T-helper 17 cell (primary cell): Measurements from ENCODE around the gene BIRC3. TPM values are rescaled to one million over a fixed set of nuclear protein-coding genes. Genes with fewer than 3 reads are reported as not detected.

Experiments
- ATAC-seq: fragments of 150-1000 bp; cut with Tn5 transposase; 2 replicates; pipeline ENCODE4 v1.10.0; 2021; ENCODE audit warnings: mild to moderate bottlenecking, moderate library complexity
- DNase-seq, 3 donors: peaks; one replicate each; pipeline versions ENCODE4 v3.0.0 to v3.0.0-alpha.2; 2020 to 2021
- H3K9me3 ChIP-seq: one replicate; pipeline ENCODE4 v1.7.0; 2013; ENCODE audit warnings: low read length, mild to moderate bottlenecking; ENCODE audit not compliant: control insufficient read depth, poor library complexity, severe bottlenecking
- H3K27ac Mint-ChIP-seq: one replicate; pipeline ENCODE4 v1.8.0; 2022; ENCODE audit warnings: mild to moderate bottlenecking, moderate library complexity, mixed read lengths
- H3K27me3 Mint-ChIP-seq: one replicate; pipeline ENCODE4 v1.8.0; 2022; ENCODE audit warnings: mixed read lengths
- H3K36me3 Mint-ChIP-seq: one replicate; pipeline ENCODE4 v1.8.0; 2022; ENCODE audit warnings: low read depth, mixed read lengths
- H3K4me1 Mint-ChIP-seq: one replicate; pipeline ENCODE4 v1.8.0; 2022; ENCODE audit warnings: mild to moderate bottlenecking, mixed read lengths
- H3K4me3 Mint-ChIP-seq: one replicate; pipeline ENCODE4 v1.8.0; 2022; ENCODE audit warnings: mild to moderate bottlenecking, moderate library complexity, mixed read lengths
- total RNA-seq, 4 donors: library from RNA in 2 of 4; stranded (reverse) in 2 of 4; gene quantifications; one replicate each; pipeline ENCODE4 v1.2.3 and lab custom pipeline; 2022 to 2026

Gene BIRC3
- total RNA-seq, 2 donors from 2014 or later, result 117 to 139 TPM

DNA sequence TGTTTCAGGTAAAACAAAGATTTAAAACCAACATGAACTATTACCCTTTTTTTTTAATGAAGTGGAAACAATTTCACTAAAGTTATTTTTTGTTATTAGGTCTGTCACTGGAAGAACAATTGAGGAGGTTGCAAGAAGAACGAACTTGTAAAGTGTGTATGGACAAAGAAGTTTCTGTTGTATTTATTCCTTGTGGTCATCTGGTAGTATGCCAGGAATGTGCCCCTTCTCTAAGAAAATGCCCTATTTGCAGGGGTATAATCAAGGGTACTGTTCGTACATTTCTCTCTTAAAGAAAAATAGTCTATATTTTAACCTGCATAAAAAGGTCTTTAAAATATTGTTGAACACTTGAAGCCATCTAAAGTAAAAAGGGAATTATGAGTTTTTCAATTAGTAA lies 60.6 kb downstream of the BIRC3 start:
- Mint-ChIP-seq H3K36me3 (peaks cover 9% of the 10 kb centered on the region), H3K4me1 (peaks cover 17% of the 10 kb centered on the region), H3K27ac (no peak overlapping the region), H3K27me3 (no peaks in the 10 kb centered on the region), H3K4me3 (no peak overlapping the region)
- no peaks in the 10 kb centered on the region for H3K9me3 ChIP-seq
- no peak for DNase-seq
- ATAC-seq, result no peak

DNA sequence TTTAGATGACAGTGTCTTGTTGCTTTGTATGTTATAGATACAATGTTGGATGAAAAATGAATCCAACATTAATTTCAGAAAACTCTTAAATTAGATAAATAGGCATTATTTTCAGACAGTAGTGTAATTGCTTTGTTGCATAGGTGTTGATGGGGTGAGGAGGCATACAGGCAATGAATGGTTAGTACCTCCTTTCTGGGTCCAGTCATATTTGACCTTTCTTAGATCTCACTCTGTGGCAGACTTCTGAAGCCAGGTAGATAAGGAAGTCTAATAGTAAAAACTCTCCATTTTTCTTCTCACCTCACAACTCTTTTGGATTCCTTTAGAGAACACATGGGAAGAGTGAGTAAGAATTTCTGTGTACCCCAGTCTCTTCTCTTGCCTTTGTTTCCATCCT lies 61.5 kb downstream of the BIRC3 start:
- H3K36me3 Mint-ChIP-seq, result peaks cover 9% of the 10 kb centered on the region

DNA sequence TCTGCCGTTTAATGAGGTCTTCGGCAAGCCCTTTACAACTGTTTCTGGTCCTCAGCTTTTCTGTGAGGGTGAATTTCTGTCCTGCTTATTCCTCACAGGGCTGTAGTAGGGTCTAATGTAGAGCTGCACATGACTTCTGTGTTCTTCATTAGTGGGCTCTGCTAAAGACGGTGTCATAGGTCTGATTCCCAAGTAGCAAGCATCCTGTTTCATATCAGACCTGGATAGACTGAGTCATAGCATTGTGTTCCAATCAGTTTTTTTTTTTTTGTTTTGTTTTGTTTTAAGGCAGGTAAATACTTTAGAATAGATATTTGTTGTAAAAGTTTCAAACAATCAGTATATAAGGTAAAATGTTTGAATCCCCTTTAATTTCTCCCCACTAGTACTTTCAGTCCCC lies 65.1 kb downstream of the BIRC3 start:
- no peak for DNase-seq
- no peak for ATAC-seq
- Mint-ChIP-seq H3K27me3 (no peaks in the 10 kb centered on the region), H3K27ac (peak overlapping the region; percentile 67), H3K4me3 (no peak overlapping the region), H3K4me1 (peaks cover 17% of the 10 kb centered on the region), H3K36me3 (peaks cover 4% of the 10 kb centered on the region)
- H3K9me3 ChIP-seq, result no peaks in the 10 kb centered on the region

More for the DNA sequence above, 61.5 kb downstream of the BIRC3 start:
- ATAC-seq (no peak), DNase-seq (no peak)
- H3K27me3 Mint-ChIP-seq, result no peaks in the 10 kb centered on the region
- H3K27ac Mint-ChIP-seq, result peak overlapping the region; percentile 54
- H3K4me3 Mint-ChIP-seq, result no peak overlapping the region
- H3K9me3 ChIP-seq, result no peaks in the 10 kb centered on the region
- H3K4me1 Mint-ChIP-seq, result peaks cover 21% of the 10 kb centered on the region

DNA sequence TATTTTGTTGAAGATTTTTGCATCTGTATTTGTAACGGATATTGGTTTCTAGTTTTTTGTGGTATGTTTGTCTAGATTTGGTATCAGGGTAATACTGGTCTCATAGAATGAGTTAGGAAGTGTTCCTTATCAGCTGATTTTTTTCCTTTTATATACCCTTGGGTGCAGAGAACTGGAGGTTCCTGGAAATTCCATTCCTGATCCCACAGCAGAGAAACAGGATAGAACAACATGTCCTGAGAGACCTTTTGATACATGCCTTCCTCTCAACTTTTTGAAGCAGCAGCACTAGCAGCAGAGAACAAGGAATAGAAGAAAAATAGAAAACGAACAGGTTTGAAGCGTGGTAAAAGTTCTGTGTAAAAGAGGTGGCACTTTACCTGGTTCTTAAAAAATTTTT lies 66.6 kb downstream of the BIRC3 start:
- Mint-ChIP-seq H3K36me3 (peaks cover 4% of the 10 kb centered on the region), H3K4me1 (peaks cover 20% of the 10 kb centered on the region), H3K4me3 (no peak overlapping the region), H3K27ac (peak overlapping the region; percentile 67), H3K27me3 (no peaks in the 10 kb centered on the region)
- DNase-seq (no peak), ATAC-seq (no peak)
- no peaks in the 10 kb centered on the region for H3K9me3 ChIP-seq

DNA sequence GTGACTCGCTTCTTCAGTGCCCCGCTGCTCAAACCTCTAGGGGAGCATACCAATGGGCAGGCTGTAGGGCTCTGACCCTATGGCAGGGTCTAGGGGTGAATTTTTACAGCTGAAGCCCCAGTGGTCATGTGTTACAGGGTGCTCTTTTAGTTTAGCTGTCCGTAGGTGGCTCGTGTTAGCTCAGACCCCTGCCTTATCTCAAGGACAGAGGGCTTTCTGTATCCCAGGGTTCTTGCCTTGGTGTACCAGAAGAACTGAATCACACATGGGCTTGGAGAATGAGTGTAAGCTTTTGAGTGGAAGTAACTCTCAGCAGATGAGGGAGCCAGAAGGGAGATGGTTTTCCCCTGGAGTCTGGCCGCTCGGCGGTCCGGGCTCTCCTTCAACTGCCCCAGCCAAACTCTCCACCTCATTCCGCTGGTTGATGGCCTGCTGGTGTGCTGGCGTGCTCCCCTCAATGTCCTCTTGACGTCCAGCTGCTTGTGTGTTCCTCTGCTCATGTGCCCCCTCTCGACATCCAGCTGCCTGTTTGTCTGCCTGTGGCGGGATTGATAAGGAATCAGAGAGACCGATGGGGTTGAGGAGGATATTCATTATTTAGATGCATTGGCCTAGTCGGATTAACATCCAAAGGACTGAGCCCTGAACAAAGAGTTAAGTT lies 67.3 kb downstream of the BIRC3 start:
- H3K4me1 Mint-ChIP-seq, result peaks cover 20% of the 10 kb centered on the region
- DNase-seq (no peak), ATAC-seq (no peak)
- H3K27ac Mint-ChIP-seq, result peak overlapping the region; percentile 67
- H3K4me3 Mint-ChIP-seq, result no peak overlapping the region
- H3K36me3 Mint-ChIP-seq, result peaks cover 2% of the 10 kb centered on the region
- H3K27me3 Mint-ChIP-seq, result no peaks in the 10 kb centered on the region
- H3K9me3 ChIP-seq, result no peaks in the 10 kb centered on the region

DNA sequence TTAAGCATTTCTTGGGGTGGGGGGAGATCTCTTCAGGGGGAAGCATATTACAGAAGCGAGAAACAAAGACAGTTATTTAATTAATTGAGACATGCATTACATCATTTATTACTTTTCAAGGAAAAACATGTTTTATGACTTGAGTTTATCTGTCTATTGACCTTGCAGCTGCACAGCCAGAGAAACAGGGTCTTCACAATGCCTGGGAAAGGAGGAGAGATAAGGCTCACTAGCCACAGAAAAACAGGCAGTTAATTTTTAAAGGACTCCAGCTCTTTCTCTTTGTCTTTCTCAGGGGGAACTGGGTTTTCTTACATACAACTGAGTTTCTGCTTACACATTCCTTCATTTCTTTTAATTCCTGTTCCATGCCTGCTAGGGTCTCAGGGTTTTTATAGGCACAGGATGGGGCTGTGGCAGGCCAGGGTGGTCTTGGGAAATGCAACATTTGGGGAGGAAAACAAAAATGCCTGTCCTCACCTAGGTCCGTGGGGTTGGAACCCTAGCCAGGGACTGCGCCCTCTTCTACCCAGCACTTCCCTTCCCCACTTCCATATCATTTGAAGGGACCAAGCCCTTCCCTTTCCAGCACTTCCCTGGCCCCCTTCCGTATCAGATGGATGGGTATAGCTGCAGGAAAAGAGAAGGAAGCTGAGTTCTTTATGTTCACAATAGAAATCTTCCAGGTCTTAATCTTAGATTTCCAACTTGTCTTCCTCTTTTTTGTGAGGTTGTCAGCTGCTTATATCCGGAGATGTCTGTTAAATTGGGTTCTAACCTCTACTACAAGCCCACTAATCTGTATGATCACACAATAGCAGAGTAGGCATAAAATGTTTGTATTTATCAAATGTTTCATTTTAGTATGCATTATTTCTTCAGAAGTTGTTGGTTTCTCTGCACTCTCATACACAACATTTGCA lies 68.1 kb downstream of the BIRC3 start:
- H3K36me3 Mint-ChIP-seq, result peaks cover 2% of the 10 kb centered on the region
- DNase-seq, result no peak
- H3K4me3 Mint-ChIP-seq, result no peak overlapping the region

DNA sequence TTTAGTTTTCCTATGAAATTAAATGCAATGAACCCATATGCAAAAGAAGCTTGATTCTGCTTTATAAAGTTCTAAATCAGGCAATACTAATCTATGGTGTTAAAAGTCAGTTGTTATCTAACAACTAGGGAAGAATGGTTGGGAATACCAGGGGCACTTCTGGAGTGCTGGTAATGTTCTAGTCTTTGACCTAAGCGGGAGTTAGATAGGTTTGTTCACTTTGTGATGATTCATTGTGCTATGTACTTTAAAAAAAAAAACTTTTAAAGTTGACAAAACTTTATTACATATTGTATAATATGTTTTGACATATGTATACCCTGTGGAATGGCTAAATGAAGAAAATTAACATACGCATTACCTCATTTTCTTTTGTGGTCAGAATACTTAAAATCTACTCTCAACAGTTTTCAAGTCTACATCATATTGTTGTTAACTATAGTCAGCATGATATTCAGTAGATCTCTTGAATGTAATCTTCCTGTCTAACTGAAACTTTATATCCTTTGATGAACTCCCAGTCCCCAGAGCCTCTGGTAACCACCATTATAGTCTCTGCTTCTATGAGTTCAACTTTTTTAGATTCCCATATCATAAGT lies 69.0 kb downstream of the BIRC3 start:
- no peak overlapping the region for H3K4me3 Mint-ChIP-seq
- H3K9me3 ChIP-seq, result no peaks in the 10 kb centered on the region
- no peaks in the 10 kb centered on the region for H3K27me3 Mint-ChIP-seq
- ATAC-seq (no peak), DNase-seq (no peak)
- H3K27ac Mint-ChIP-seq, result no peak overlapping the region
- peaks cover 23% of the 10 kb centered on the region for H3K4me1 Mint-ChIP-seq
- H3K36me3 Mint-ChIP-seq, result no peaks in the 10 kb centered on the region

More for the DNA sequence above, 68.1 kb downstream of the BIRC3 start:
- no peak for ATAC-seq
- Mint-ChIP-seq H3K4me1 (peaks cover 21% of the 10 kb centered on the region), H3K27me3 (no peaks in the 10 kb centered on the region), H3K27ac (peak overlapping the region; percentile 45)
- no peaks in the 10 kb centered on the region for H3K9me3 ChIP-seq

DNA sequence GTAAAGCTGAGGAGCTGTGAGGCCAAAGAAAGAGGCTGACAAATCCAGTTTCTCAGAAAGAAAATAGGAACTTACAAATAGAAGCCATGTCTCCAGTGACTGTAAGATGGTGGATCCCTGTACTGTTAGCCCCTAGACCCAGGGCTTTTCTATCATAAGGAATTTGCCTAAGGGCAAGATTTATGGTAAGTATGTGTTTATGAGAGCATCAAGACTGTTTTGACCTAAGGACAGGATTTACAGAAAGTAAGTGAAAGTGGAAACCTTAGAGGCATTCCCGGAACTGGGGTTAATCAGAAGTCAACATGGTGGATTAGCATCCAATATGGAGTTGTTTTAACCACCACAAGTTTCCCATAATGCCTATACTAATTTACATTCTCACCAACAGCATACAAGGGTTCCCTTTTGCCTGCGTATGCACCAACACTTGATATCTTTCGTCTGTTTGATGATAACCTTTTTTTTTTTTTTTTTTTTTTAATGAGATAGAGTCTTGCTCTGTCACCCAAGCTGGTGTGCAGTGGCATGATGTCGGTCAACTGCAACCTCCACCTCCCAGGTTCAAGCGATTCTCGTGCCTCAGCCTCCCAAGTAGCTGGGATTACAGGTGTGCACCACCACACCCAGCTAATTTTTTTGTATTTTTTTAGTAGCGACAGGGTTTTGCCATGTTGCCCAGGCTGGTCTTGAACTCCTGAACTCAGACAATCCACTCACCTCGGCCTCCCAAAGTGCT lies 69.9 kb downstream of the BIRC3 start:
- Mint-ChIP-seq H3K27ac (no peak overlapping the region), H3K27me3 (no peaks in the 10 kb centered on the region), H3K4me1 (peaks cover 23% of the 10 kb centered on the region), H3K36me3 (no peaks in the 10 kb centered on the region), H3K4me3 (no peak overlapping the region)
- ATAC-seq (no peak), DNase-seq (no peak)
- H3K9me3 ChIP-seq, result no peaks in the 10 kb centered on the region

Other genes with a start within 250 kb of the BIRC3 start
- under 1 TPM in 1 of 2 donors, not detected in 1; 0.20 TPM for gene YAP1, start 207.0 kb upstream of the BIRC3 start, total RNA-seq
- 10 to 100 TPM; 76.6 to 77.9 TPM for gene BIRC2, start 29.7 kb downstream of the BIRC3 start, total RNA-seq
- 100 to 1,000 TPM; 372 to 400 TPM for gene TMEM123, start 135.3 kb downstream of the BIRC3 start, total RNA-seq
- gene MMP7, start 213.3 kb downstream of the BIRC3 start, total RNA-seq, result not detected